ENCODE results near the gene TRPM4.

TRPM4 gene

DNA sequence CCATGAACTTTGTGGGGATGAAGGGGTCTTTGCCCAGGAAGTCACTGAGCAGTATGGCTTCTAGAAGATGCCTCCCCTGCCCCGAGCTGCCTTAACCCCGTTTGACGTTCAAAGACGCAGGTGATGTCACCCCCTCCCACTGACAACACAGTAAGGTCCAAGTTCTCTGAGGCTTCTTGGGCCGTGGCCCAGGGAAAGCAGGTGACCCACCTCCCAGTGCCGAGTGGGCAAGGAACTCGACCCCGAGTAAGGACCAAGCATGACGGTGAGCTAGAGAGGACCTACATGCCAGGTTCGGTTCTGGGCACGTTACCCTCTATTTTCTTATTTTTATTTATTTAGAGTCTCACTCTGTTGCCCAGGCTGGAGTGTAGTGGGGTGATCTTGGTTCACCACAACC, 86.1 kb downstream of the TRPM4 start:
- DNase-seq: no peak

DNA sequence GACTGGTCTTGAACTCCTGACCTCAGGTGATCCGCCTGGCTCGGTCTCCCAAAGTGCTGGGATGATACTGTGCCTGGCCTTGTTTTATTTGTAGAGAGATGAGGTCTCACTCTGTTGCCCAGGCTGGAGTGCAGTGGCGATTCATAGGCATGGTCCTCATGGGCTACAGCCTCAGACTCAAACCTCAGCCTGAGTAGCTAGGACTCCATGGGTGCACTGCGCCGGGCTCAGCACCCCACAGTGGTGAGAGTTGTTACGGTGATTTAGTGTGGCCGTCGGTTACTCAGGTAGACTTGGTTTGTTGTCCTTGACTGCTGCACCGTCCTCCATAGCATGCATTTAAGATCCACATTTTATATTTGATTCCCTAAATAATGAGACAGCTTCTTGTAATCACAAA, 86.7 kb downstream of the TRPM4 start:
- DNase-seq: no peak

GRCh38 chr19:49247676-49248075, 90.1 kb downstream of the TRPM4 start:
- no peak for DNase-seq

GRCh38 chr19:49249933-49250332, 92.3 kb downstream of the TRPM4 start:
- no peak for DNase-seq

- no peak for DNase-seq
Observed at GRCh38 chr19:49255674-49256073, 98.1 kb downstream of the TRPM4 start.

DNA sequence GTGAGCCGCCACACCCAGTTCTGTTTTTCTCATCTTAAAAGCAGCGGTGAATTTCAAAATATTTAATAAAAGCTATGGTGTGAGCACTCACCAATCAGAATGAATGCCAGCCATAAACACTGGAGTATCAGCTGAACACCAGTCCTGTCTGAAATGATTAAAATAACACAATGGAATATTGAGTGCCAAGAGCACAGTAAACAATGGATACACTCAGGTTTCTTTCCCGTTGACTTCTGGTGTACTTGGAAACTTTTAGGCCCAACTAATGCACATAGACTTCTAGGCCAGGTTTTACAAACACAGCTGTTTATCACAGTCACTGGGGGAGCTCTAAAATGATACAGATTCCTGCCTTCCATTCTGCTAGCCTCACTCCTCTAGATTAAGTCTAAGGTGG, 99.1 kb downstream of the TRPM4 start:
- DNase-seq: no peak

All from CD4-positive, alpha-beta T cell treated with Interleukin-1 beta for 1 hour (primary cell).